Lower leg skin (tissue), 3 donors: ENCODE measurements around the gene LGI4.

Experiments
- CTCF ChIP-seq, 3 donors: fragments of 450-650 bp; IDR thresholded peaks; one replicate each; pipeline ENCODE4 v1.5.1; 2016; ENCODE audit warnings: antibody characterized with exemption in 3 of 3, mild to moderate bottlenecking in 3 of 3, moderate library complexity in 2 of 3
- POLR2A ChIP-seq, 2 donors: fragments of 450-650 bp; IDR thresholded peaks; one replicate each; pipeline ENCODE4 v1.6.1; 2016 to 2017; ENCODE audit warnings: antibody characterized with exemption in 2 of 2, mild to moderate bottlenecking in 1 of 2, moderate library complexity in 1 of 2

- no peak for TF ChIP-seq CTCF (IDR thresholded peaks at IDR 0.05)
- TF ChIP-seq POLR2A (IDR thresholded peaks at IDR 0.05) = no peak
Measured at GRCh38 chr19:35100588-35101533, 34.0 kb downstream of the LGI4 start.
